Measurements from ENCODE around the gene NTRK2.

GRCh38 chr9:84744195-84744594, 74.7 kb downstream of the NTRK2 start:
- TF ChIP-seq CTCF (IDR thresholded peaks at IDR 0.05) (no peak), EZH2 (IDR thresholded peaks at IDR 0.05) (no peak), EZH2phosphoT487 (IDR thresholded peaks at IDR 0.05) (no peak)

Measured in neural progenitor cell (in vitro differentiated cells).